Measurements from ENCODE around the gene CSTF2T.

CSTF2T gene

GRCh38 chr10:51699475-51700227, at the start of gene CSTF2T:
TSS of gene CSTF2T (minus strand) at chr10:51699595. CDS start at chr10:51699549, 46 bp downstream.
- DNase-seq = peak; percentile 97

GRCh38 chr10:51748959-51749358, 49.6 kb upstream of the CSTF2T start:
- DNase-seq = no peak

GRCh38 chr10:51747216-51747615, 47.8 kb upstream of the CSTF2T start:
- no peak for DNase-seq

GRCh38 chr10:51745397-51745796, 46.0 kb upstream of the CSTF2T start:
- DNase-seq = no peak

GRCh38 chr10:51744235-51745000, 45.0 kb upstream of the CSTF2T start:
- no peak for DNase-seq

- DNase-seq = no peak
These were observed 43.8 kb upstream of the CSTF2T start for GRCh38 chr10:51743146-51743545.

GRCh38 chr10:51733057-51733456, 33.7 kb upstream of the CSTF2T start:
- no peak for DNase-seq

- DNase-seq = no peak
These were observed 30.6 kb upstream of the CSTF2T start for GRCh38 chr10:51729822-51730555.

- no peak for DNase-seq
These were observed 24.6 kb upstream of the CSTF2T start for GRCh38 chr10:51724038-51724437.

GRCh38 chr10:51718804-51719291, 19.5 kb upstream of the CSTF2T start:
- DNase-seq = no peak

GRCh38 chr10:51716981-51717380, 17.6 kb upstream of the CSTF2T start:
- no peak for DNase-seq

- DNase-seq = no peak
These were observed 12.1 kb upstream of the CSTF2T start for GRCh38 chr10:51711519-51711891.

GRCh38 chr10:51709324-51709972, 10.1 kb upstream of the CSTF2T start:
- DNase-seq = no peak

GRCh38 chr10:51708609-51709008, 9.2 kb upstream of the CSTF2T start:
- DNase-seq = no peak

- peak; percentile 10 for DNase-seq
These were observed 8.5 kb upstream of the CSTF2T start for GRCh38 chr10:51707821-51708424.

GRCh38 chr10:51707392-51707791, 8.0 kb upstream of the CSTF2T start:
- no peak for DNase-seq

GRCh38 chr10:51706225-51706624, 6.8 kb upstream of the CSTF2T start:
- no peak for DNase-seq

GRCh38 chr10:51705774-51706173, 6.4 kb upstream of the CSTF2T start:
- DNase-seq = no peak

GRCh38 chr10:51700228-51700817, 928 bp upstream of the CSTF2T start:
- DNase-seq = peak; percentile 24

GRCh38 chr10:51699145-51699474, 285 bp downstream of the CSTF2T start:
- no peak for DNase-seq

GRCh38 chr10:51698473-51699063, 827 bp downstream of the CSTF2T start:
- no peak for DNase-seq

- no peak for DNase-seq
These were observed 3.1 kb downstream of the CSTF2T start for GRCh38 chr10:51696251-51696650.

All from hematopoietic multipotent progenitor cell treated with erythropoietin and hydrocortisone succinate and interleukin-3 and kit ligand, for 4 days (in vitro differentiated cells).